Thyroid gland (tissue), 4 donors: Measurements from ENCODE around the gene PCDHB10. TPM values are rescaled to one million over a fixed set of nuclear protein-coding genes. Genes with fewer than 3 reads are reported as not detected.
A peak's percentile ranks its signal among the peaks of the same experiment; 100 is the strongest.
"Not testable (repeated sequence)": the region's sequence is repeated elsewhere in the genome, so short reads cannot be mapped to it uniquely, and the experiment has no call there.

Source experiments
- DNase-seq, 2 donors: peaks; one replicate each; pipeline ENCODE4 v3.0.0-alpha.2; 2019
- H3K27ac ChIP-seq, 3 donors: fragments of 200-600 bp; sonication (generic); 1 replicate in 2 of 3; 2 replicates in 1 of 3; pipeline ENCODE4 v1.5.1; 2016 to 2019; ENCODE audit warnings: mild to moderate bottlenecking in 1 of 3, moderate library complexity in 1 of 3
- H3K27me3 ChIP-seq: fragments of 200-600 bp; sonication (generic); one replicate; pipeline ENCODE4 v1.5.1; 2019
- H3K36me3 ChIP-seq, 2 donors: fragments of 200-600 bp; sonication (generic); one replicate each; pipeline ENCODE4 v1.5.1; 2016 to 2019
- H3K4me1 ChIP-seq, 2 donors: fragments of 200-600 bp; sonication (generic); one replicate each; pipeline ENCODE4 v1.5.1; 2017 to 2019
- H3K4me3 ChIP-seq, 3 donors: fragments of 200-600 bp; sonication (generic); replicated peaks in 1 of 3; 1 replicate in 2 of 3; 2 replicates in 1 of 3; pipeline ENCODE4 v1.5.1; 2016; ENCODE audit warnings: mild to moderate bottlenecking in 1 of 3
- H3K9me3 ChIP-seq: fragments of 200-600 bp; sonication (generic); one replicate; pipeline ENCODE4 v1.5.1; 2017
- CTCF ChIP-seq, 6 experiments: fragments of 200-600 bp in 3 of 6; fragments of 450-650 bp in 3 of 6; sonication (generic) in 3 of 6; IDR thresholded peaks; one replicate each; pipeline ENCODE4 v1.5.1; 2016 to 2019; ENCODE audit warnings: antibody characterized with exemption in 6 of 6, mild to moderate bottlenecking in 2 of 6, inconsistent platforms in 1 of 6, moderate library complexity in 1 of 6
- POLR2A ChIP-seq, 2 donors: fragments of 450-650 bp; IDR thresholded peaks; one replicate each; pipeline ENCODE4 v1.6.1; 2017; ENCODE audit warnings: antibody characterized with exemption in 2 of 2, mild to moderate bottlenecking in 2 of 2, moderate library complexity in 1 of 2
- WGBS, 2 donors: methylation state at CpG; one replicate each; pipeline ENCODE4 v1.1.5; 2017; 5-methylcytosine and 5-hydroxymethylcytosine counted together
- intact Hi-C: fragments of 100-400 bp; cut with DNase I; formaldehyde crosslinking; loops from one replicate; pipeline ENCODE4 v1.15.1; 2023
- total RNA-seq, 4 donors: library from RNA; depleted of rRNA; stranded (reverse); fragments of >200 nt; gene quantifications; one replicate each; pipeline ENCODE4 v1.2.3, GENCODE V29; 2016

Gene PCDHB10
- total RNA-seq, 4 donors from 2014 or later: 1.6 to 3.1 (median 2.4) TPM

GRCh38 chr5:141196363-141196762 lies 4.2 kb downstream of the PCDHB10 start:
- Histone ChIP-seq H3K36me3 (no peaks in the 10 kb centered on the region), H3K9me3 (no peaks in the 10 kb centered on the region), H3K4me1 (no peaks in the 10 kb centered on the region), H3K27me3 (no peaks in the 10 kb centered on the region), H3K27ac (no peak overlapping the region), H3K4me3 (no peak overlapping the region)
- no peak for DNase-seq
- WGBS, 2 donors: 43 to 72% methylated on average over 3 of the region's 3 CpGs
- TF ChIP-seq CTCF (IDR thresholded peaks at IDR 0.05) (no peak), POLR2A (IDR thresholded peaks at IDR 0.05) (no peak)
- intact Hi-C loops: no loop called here

GRCh38 chr5:141199359-141200235 lies 7.4 kb downstream of the PCDHB10 start, which contains the start of gene PCDHB11:
Gene PCDHB11, plus strand, starts transcription at chr5:141199627. Its CDS starts 148 bp downstream, at chr5:141199775.
- no peaks in the 10 kb centered on the region for H3K27me3 ChIP-seq
- TF ChIP-seq POLR2A (IDR thresholded peaks at IDR 0.05) (no peak), CTCF (IDR thresholded peaks at IDR 0.05) (peak in 1 of 6 experiments; percentile 7)
- no peak for DNase-seq
- intact Hi-C loops: no loop called here
- H3K9me3 ChIP-seq: no peaks in the 10 kb centered on the region
- no peaks in the 10 kb centered on the region for H3K4me1 ChIP-seq
- no peak within 1 kb of the TSS for H3K4me3 ChIP-seq
- H3K36me3 ChIP-seq: no peaks in the 10 kb centered on the region
- H3K27ac ChIP-seq: no peak within 1 kb of the TSS
- 27 to 51% methylated on average over 21 of the region's 21 CpGs for WGBS, 2 donors

GRCh38 chr5:141201126-141201525 lies 9.0 kb downstream of the PCDHB10 start:
- H3K36me3 ChIP-seq, H3K4me1 ChIP-seq, H3K27ac ChIP-seq, H3K27me3 ChIP-seq, intact Hi-C loops, H3K4me3 ChIP-seq, H3K9me3 ChIP-seq, DNase-seq: not testable (repeated sequence)
- WGBS, 2 donors: 22 to 43% methylated on average over 17 to 29 of the region's 38 CpGs

- H3K9me3 ChIP-seq, H3K27me3 ChIP-seq, intact Hi-C loops, H3K4me3 ChIP-seq, DNase-seq, H3K36me3 ChIP-seq, H3K4me1 ChIP-seq, H3K27ac ChIP-seq: not testable (repeated sequence)
- WGBS, 2 donors: 32 to 52% methylated on average over 8 to 12 of the region's 35 CpGs
Observed at GRCh38 chr5:141201646-141202045, 9.5 kb downstream of the PCDHB10 start.

GRCh38 chr5:141208478-141208877 lies 16.3 kb downstream of the PCDHB10 start, which contains the start of gene PCDHB12:
Gene PCDHB12, plus strand, starts transcription at chr5:141208719. Its CDS starts 189 bp downstream, at chr5:141208908.
- Histone ChIP-seq H3K9me3 (no peaks in the 10 kb centered on the region), H3K36me3 (no peaks in the 10 kb centered on the region), H3K27me3 (no peaks in the 10 kb centered on the region), H3K4me3 (no peak within 1 kb of the TSS), H3K27ac (no peak within 1 kb of the TSS), H3K4me1 (no peaks in the 10 kb centered on the region)
- no peak for DNase-seq
- TF ChIP-seq POLR2A (IDR thresholded peaks at IDR 0.05) (no peak), CTCF (IDR thresholded peaks at IDR 0.05) (peak in 1 of 6 experiments; percentile 10)
- 18 to 28% methylated on average over 11 of the region's 11 CpGs for WGBS, 2 donors
- intact Hi-C loops: no loop called here

- DNase-seq, H3K27me3 ChIP-seq, H3K36me3 ChIP-seq, intact Hi-C loops, H3K4me3 ChIP-seq, H3K9me3 ChIP-seq, H3K4me1 ChIP-seq, H3K27ac ChIP-seq: not testable (repeated sequence)
- WGBS, 2 donors: 10 to 70% methylated on average over 2 to 24 of the region's 39 CpGs
Observed at GRCh38 chr5:141210281-141210680, 18.1 kb downstream of the PCDHB10 start.

GRCh38 chr5:141210849-141211248 lies 18.7 kb downstream of the PCDHB10 start:
- H3K4me3 ChIP-seq, intact Hi-C loops: not testable (repeated sequence)

More at GRCh38 chr5:141210849-141211248, 18.7 kb downstream of the PCDHB10 start:
- H3K9me3 ChIP-seq, H3K36me3 ChIP-seq, H3K4me1 ChIP-seq, H3K27me3 ChIP-seq, DNase-seq, H3K27ac ChIP-seq: not testable (repeated sequence)
- 11 to 45% methylated on average over 4 to 20 of the region's 27 CpGs for WGBS, 2 donors
